Jurkat, Clone E6-1 (cell line): ENCODE measurements around the gene DNAJC16. TPM values are rescaled to one million over a fixed set of nuclear protein-coding genes. Genes with fewer than 3 reads are reported as not detected.
"Not testable (repeated sequence)": the region's sequence is repeated elsewhere in the genome, so short reads cannot be mapped to it uniquely, and the experiment has no call there.

Experiments
- DNase-seq: peaks from one replicate; pipeline ENCODE4 v3.0.0-alpha.2; 2011; ENCODE audit warnings: low read depth, low spot score
- H3K4me3 ChIP-seq: 2 replicates; pipeline ENCODE4 v1.5.1; 2011; ENCODE audit warnings: mild to moderate bottlenecking, low read length, control low read depth, moderate library complexity
- polyA plus RNA-seq: library from polyadenylated mRNA; unstranded; fragments of >200 nt; gene quantifications from one replicate; pipeline ENCODE4 v1.2.1, GENCODE V29; 2012; ENCODE audit warnings: missing spikeins; ENCODE audit not compliant: insufficient read length, insufficient read depth

The DNAJC16 gene
- 4.1 TPM for polyA plus RNA-seq

DNA sequence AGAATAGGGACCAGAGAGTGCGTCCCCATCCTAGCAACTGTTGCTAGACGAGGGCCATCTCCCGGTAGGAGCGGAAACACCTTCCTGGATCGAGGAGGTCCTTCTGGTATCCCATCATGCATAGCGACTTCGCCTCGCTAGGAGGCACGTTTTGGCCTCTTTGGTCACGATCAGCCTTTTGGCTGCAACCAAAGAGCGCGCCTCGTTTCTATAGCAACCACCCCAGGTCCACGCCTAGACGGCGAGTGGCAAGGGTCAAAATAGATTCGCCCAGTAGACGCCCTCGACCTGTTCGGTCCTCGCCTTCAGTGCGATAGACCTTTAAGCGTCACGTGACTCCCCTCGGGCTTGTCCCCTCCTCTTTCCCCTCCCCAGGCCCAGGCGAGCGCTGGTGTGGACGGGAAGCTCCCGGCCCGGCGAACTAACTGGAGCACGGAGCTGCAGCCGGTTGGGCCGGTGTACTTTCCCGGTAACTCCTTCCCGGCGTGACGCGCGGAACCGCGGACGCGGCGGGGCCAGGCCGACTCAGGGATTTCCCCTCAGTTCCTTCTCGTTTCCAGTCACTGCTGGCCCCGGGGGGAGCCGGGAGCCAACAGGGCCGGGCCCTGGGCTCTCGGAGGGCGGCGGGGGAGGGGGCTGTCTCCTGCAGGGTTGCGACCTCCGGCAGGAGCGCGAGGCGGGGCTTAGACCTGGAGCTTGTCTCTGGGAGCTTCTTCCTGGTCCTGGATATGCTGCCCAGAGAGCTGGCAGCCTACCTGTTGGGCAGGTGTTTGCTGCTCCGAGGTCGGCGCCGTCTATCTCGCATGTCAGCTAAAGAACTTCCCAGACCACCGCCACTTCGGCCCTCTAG is at the start of gene DNAJC16:
Gene DNAJC16, plus strand, starts transcription at position 359 of the 850 bp plus-strand sequence. CDS start 2,258 bp downstream, outside the sequence.
- peak; percentile 100 for DNase-seq
- H3K4me3 ChIP-seq: peak within 1 kb of the TSS; percentile 84

DNA sequence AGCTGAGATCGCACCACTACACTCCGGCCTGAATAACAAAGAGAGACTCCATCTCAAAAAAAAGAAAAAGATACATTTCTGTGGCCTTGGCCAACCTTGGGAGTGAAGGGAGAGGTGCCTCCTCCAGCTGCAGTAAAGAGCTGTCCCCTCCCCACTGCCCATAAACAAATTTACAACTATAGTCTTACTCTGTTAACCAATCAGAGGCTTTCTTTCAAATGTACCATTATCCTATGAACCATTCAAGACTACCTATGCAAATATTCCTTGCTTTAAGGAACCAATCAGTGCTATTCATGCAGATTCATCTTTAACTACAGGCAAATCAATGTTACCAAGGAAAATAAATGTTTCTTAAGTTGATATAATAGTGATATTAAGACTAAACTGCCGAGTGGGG is 49.7 kb upstream of the DNAJC16 start:
- no peak for DNase-seq
- H3K4me3 ChIP-seq: no peak overlapping the region

DNA sequence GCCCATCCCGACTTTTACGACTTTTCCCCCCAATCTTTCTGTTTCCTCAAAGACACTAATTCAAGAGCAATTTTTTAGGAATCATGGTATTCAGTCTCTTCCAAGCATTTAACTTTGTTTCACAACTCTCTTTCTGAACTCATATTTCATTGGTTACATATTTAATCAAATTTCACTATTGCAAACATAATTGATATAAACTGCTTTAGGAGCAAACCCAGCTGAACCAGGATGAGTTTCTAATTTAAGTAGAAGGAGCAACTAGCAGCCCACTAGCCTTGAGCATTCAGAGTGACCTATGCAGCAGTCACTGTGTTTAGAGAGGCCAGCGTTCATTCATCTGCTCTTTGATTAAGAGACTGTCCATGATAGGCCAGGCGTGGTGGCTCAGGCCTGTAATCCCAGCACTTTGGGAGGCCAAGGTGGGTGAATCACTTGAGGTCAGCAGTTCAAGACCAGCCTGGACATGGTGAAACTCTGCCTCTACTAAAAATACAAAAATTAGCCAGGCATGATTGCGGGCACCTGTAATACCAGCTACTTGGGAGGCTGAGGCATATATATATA is 48.9 kb upstream of the DNAJC16 start:
- no peak for DNase-seq
- no peak overlapping the region for H3K4me3 ChIP-seq

DNA sequence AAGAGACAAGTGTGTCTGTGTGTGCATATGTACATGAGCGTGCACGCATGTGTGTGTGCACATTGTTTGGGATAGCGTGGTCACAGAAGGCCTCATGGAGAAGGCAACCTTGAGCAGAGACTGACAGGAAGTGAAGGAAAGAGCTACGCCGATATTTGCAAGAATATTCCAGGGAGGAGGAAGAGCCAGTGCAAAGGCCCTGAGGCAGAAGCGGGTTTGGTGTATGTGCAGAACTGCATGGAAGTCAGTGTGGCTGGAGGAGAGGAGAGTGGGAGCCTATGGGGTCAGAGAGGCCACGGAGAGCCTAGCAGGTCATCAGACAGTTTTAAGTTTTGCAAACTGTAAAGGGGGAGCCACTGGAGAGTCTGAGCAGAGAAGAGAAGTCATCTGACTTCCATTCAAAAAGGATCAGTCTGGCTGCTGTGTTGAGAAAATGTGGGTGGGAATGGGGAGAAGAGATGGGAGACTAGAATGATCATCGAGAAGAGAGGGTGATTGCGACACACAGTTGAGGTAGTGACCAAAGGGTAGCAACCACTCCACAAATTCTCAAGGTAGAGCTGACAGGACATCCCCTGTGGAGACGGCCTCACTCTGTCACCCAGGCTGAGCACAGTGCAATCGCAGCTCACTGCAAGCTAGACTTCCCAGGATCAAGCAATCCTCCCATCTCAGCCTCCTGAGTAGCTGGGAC is 46.8 kb upstream of the DNAJC16 start:
- no peak for DNase-seq
- no peak overlapping the region for H3K4me3 ChIP-seq

DNA sequence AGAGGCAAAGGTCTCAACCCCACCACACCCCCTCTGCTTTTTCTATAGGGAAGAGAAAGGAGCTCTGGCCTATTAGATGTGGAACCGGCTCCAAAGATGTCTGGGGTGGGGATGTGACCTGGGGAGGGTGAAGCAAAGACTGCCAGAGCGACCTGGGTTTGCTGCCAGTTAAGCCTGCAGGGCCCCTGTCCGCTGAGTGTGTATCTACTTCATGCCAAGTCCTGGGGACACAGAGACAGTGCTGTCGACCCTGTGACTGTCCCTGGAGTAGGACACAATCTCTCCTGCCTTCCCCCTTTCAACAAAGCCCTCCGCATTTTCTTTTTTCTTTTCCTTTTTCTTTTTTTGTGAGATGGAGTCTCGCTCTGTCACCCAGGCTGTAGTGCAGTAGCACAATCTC is 44.2 kb upstream of the DNAJC16 start:
- DNase-seq, H3K4me3 ChIP-seq: not testable (repeated sequence)

DNA sequence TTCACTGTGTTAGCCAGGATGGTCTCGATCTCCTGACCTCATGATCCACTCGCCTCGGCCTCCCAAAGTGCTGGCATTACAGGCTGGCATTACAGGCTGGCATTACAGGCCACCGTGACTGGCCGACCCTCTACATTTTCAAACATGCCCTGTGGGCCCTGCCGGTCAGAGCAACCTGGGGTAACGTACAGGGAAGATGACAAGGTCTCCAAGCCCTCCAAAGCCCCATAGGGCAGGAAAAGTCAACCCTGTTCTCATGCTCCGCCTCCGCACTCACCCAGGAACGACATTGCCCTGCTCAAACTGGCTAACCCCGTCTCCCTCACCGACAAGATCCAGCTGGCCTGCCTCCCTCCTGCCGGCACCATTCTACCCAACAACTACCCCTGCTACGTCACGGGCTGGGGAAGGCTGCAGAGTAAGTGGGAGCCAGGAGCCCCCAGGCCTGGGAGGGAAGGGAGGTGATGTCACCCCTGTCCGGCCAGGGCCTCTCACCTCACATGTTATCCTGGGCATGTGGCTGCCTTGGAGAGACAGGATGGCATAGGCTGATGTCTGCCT is 43.6 kb upstream of the DNAJC16 start:
- not testable (repeated sequence) for DNase-seq, H3K4me3 ChIP-seq

DNA sequence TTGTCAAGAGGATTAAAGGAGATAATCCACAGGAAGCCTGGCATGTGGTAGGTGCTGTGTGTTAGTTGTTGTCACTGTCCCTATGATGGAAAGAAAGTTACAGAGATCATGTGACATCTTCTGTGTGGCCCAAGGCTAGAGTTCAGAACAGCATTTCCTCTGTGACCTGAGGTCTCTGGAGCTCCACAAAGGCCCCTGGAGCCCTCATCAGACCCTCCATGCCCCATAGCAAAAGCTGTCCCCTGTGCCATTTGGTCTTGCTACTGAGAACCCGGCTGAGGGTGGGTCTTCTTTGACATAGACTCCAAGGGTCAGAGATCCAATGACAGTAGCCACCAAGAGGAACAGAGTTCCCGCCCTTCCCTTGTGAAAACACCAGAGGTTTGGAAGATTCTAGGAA is 42.7 kb upstream of the DNAJC16 start:
- no peak for DNase-seq
- H3K4me3 ChIP-seq: no peak overlapping the region

DNA sequence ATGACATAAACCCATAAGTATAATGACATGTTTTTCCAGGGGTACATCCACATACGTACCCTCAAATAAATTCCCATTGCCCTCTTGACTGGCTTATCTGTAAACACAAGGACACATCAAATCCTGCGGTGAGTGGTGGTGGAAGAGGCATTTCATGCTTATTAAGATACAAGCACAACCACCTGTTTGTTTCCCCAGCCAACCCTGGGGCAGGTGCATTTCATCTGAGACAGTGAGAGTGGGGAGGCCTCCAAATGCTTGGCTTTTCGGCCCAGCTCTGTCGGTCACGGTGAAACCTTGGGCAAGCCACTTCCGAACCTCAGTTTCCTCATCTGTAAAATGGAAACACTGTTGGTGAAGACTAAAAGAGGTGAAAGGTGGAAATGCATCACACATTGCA is 42.2 kb upstream of the DNAJC16 start:
- not testable (repeated sequence) for H3K4me3 ChIP-seq, DNase-seq

DNA sequence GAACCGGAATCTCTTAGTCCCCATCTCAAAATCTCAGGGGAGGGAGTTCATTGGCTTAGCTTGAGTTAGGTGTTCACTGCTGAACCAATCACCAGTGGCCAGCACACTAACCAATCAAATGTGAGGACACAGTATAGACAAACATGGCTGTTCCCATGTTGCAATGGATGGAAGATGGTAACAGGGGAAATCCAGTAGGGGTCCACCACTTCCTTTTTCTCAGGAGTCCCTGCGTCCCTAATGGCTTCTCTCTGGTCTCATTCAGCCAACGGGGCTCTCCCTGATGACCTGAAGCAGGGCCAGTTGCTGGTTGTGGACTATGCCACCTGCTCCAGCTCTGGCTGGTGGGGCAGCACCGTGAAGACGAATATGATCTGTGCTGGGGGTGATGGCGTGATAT is 41.0 kb upstream of the DNAJC16 start:
- no peak overlapping the region for H3K4me3 ChIP-seq
- DNase-seq: no peak

DNA sequence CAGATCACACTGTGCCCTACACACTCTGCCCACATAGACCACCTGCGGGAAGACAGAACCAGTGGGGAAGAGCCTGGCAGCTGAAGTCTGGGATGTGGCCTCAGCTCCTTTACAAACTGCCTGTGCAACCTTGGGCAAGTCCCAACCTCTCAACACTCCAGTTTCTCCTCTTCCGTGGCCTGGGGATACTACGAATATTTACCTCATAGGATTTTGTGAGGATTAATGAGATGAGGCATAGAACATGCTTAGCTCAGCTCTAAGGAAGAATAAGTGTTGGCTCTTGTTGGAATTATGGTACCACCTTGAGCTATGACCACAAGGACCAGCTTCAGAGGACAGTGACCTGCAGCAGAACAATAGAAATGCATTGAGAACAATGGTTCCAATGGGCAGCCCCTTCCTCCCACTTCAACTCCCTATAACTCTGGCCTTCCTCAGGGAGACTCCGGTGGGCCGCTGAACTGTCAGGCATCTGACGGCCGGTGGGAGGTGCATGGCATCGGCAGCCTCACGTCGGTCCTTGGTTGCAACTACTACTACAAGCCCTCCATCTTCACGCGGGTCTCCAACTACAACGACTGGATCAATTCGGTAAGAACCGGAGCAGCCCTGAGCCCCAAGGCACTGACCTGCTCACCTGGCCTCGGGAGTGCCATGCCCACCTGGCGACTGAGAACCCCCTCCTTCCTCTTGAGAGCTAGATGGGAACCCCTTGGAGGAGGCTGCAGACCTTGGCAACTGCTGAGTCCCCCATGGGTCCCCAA is 39.6 kb upstream of the DNAJC16 start:
- not testable (repeated sequence) for H3K4me3 ChIP-seq, DNase-seq

DNA sequence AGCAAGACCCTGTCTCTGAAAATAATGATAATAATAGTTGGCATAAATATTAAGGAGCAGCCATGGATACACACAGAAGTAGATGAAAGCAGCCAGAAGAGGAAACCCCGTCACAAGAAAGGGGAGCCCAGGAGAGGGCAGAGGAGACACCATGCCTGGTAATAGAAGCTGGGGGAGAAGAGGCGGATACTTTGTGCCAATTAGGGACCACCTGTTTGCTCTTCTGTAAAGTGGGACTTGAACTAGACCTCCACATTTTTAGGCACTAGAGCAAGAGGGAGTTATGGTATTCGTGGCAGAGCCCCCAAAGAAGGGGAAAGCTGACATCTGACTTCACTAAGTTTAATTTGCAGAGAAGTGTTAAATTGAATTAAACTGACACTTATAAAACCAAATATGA is 38.3 kb upstream of the DNAJC16 start:
- no peak overlapping the region for H3K4me3 ChIP-seq
- no peak for DNase-seq

DNA sequence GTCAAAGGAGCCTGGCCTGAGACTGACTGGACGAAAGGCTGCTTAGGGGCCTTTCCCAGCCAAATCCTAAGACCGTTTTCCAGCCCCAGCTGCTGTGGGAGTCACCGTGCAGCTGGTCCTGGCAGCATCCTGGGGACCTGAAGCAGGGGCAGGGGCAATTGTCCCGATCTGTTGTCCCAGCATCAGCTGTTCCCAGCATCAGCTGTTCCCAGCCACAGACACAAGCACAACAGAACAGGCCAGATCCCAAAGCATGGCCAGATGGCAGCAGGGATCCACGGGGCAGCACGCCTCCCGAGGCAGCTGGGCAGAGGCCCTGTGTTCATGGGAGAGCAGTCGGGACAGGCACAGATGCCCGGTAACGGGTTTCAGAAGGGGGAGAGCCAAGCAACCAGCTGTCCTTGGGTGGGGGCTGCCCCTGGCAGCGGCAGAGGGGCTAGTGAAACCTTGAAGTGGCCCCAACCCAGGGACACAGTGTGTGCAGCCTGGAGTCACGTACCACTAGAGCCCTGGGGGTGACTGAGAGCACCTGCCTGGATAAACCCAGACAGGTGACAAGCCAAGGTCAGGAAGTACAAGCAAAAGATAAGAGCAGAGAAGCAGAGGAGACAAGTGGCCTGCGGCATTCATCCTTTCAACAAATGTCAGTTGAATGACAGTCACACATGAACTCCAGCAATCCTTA is 37.5 kb upstream of the DNAJC16 start:
- no peak overlapping the region for H3K4me3 ChIP-seq
- DNase-seq: no peak

DNA sequence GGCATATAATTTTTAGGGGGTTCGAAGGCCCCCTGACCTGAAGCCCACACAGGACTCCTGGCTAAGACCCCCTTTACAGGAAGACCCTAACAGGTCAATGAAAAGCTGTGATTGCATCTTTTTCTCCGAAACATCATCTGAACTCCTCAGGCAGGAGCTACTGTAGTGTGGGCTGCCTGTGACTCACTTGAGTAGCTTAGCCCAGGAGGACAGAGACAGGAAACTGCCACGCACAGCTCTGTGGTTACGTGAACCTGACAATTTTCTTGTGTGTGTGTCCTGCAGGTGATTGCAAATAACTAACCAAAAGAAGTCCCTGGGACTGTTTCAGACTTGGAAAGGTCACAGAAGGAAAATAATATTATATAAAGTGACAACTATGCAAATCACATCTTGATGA is 35.6 kb upstream of the DNAJC16 start:
- peak; percentile 42 for DNase-seq
- not testable (repeated sequence) for H3K4me3 ChIP-seq

DNA sequence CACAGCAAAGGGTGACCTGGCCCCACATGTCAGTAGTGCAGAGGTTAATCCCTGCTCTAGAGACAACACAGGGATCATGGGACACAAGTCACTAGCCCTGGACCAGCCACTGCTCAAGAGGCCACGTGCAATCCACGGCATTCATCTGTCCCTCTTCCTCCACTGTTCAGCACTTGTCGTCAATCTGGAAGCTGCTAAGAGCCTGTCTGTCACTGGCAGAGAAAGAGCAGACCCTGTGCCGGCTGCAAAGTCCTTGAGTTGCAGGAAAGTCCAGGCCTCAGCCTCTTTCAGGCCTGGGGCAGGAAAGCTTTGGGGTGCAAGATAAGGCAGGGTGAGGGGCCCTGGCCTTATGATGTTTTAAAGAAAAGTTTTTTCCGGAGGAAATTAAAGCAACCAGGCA is 34.1 kb upstream of the DNAJC16 start:
- DNase-seq: no peak
- H3K4me3 ChIP-seq: no peak overlapping the region

DNA sequence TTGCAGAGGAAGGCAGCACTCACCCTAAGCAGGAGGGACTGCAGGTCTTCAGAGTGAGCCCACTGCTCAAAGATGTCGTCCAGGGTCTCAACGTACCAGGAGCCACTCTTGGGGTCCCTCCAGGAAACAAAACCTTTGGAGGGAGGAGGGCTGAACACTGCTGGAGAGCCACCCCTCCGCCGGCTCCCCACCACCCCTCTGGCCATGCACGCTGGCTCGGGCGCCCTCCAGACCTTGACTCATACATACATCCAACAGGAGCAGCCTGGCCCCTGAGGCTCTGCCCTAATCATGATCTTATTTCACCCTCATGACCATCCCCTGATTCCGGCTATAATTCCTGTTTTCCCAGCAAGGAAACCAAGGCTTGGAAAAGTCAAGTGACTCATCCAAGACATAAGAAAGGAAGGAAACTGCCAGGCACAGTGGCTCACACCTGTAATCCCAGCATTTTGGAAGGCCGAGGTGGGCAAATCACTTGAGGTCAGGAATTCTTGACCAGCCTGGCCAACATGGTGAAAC is 32.7 kb upstream of the DNAJC16 start:
- no peak for DNase-seq
- no peak overlapping the region for H3K4me3 ChIP-seq

DNA sequence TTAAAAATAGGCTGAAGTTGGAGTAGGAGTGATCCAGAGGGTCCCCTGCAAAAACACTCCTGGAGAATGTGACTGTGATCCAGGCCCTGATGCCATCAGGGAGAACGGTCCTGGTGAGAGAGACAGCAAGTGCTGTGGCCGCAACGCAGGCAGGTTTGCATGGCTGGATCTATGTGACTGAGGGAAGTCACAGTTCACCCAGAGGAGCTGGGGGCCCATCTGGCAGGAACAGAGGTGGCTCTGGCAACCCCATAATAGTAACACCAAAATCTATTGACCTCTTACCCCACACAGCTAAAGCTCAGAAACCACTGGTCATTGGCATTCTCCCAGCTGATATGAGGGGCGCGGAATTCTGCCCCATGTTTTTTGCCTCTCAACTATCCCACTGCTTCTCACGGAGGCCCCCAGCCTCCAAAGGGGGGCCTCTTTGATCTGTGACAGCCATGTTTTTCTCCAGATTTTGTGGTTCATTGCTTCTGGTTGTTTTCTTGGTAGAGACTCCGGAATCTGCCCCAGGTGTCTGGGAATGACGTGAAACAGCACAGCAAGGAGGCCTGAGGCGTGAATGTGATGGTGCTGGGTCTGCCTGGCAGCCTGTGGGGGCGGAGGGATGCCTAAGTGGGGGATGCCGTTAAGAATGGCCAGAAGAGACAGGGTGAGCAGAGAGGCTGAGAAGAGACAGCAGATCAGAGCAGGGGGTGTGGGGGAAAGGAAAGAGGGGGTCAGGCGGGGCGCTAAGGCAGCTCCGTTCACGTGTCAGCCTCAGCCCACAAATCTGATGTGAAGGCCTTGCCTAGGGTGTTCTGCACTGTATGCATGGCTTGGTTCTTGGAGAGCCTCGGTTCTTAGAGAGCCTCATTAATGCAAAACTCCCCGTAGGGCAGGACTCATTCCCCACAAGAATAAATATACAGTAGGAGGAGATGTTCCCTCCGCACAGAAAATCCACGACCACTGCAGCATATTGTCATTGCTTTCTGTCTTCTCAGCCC is 26.2 kb upstream of the DNAJC16 start:
- no peak for DNase-seq
- H3K4me3 ChIP-seq: no peak overlapping the region
